Activated naive CD8-positive, alpha-beta T cell (primary cell): ENCODE data around the gene GPC6.

ENCODE experiments used
- H3K27ac Mint-ChIP-seq: one replicate; pipeline ENCODE4 v1.8.0; 2021; ENCODE audit warnings: mixed read lengths
- H3K27me3 Mint-ChIP-seq: one replicate; pipeline ENCODE4 v1.8.0; 2021; ENCODE audit warnings: mixed read lengths
- H3K36me3 Mint-ChIP-seq: one replicate; pipeline ENCODE4 v1.8.0; 2021; ENCODE audit warnings: mixed read lengths
- H3K4me1 Mint-ChIP-seq: one replicate; pipeline ENCODE4 v1.8.0; 2021; ENCODE audit warnings: low read depth, mixed read lengths
- H3K4me3 Mint-ChIP-seq: one replicate; pipeline ENCODE4 v1.8.0; 2021; ENCODE audit warnings: mild to moderate bottlenecking, mixed read lengths
- H3K9me3 Mint-ChIP-seq: one replicate; pipeline ENCODE4 v1.8.0; 2021; ENCODE audit warnings: low read depth, mixed read lengths

Gene GPC6

GRCh38 chr13:94028234-94028633, 801.6 kb downstream of the GPC6 start:
- Mint-ChIP-seq H3K27me3 (peaks cover 1% of the 10 kb centered on the region), H3K36me3 (no peaks in the 10 kb centered on the region)

GRCh38 chr13:94028650-94029049, 802.0 kb downstream of the GPC6 start:
- H3K9me3 Mint-ChIP-seq = no peaks in the 10 kb centered on the region
- no peak overlapping the region for H3K27ac Mint-ChIP-seq
- H3K4me3 Mint-ChIP-seq = no peak overlapping the region
- peaks cover 1% of the 10 kb centered on the region for H3K27me3 Mint-ChIP-seq
- no peaks in the 10 kb centered on the region for H3K36me3 Mint-ChIP-seq
- H3K4me1 Mint-ChIP-seq = no peaks in the 10 kb centered on the region

More at GRCh38 chr13:94028234-94028633, 801.6 kb downstream of the GPC6 start:
- no peaks in the 10 kb centered on the region for H3K4me1 Mint-ChIP-seq
- no peak overlapping the region for H3K27ac Mint-ChIP-seq
- no peaks in the 10 kb centered on the region for H3K9me3 Mint-ChIP-seq
- H3K4me3 Mint-ChIP-seq = no peak overlapping the region

GRCh38 chr13:94030415-94031119, 804.0 kb downstream of the GPC6 start:
- Mint-ChIP-seq H3K27ac (no peak overlapping the region), H3K4me3 (no peak overlapping the region), H3K9me3 (no peaks in the 10 kb centered on the region)

GRCh38 chr13:94031609-94032008, 805.0 kb downstream of the GPC6 start:
- no peaks in the 10 kb centered on the region for H3K9me3 Mint-ChIP-seq
- H3K36me3 Mint-ChIP-seq = no peaks in the 10 kb centered on the region
- H3K4me1 Mint-ChIP-seq = no peaks in the 10 kb centered on the region
- H3K27ac Mint-ChIP-seq = no peak overlapping the region
- no peak overlapping the region for H3K4me3 Mint-ChIP-seq
- H3K27me3 Mint-ChIP-seq = peaks cover 1% of the 10 kb centered on the region

More at GRCh38 chr13:94030415-94031119, 804.0 kb downstream of the GPC6 start:
- H3K4me1 Mint-ChIP-seq = no peaks in the 10 kb centered on the region
- no peaks in the 10 kb centered on the region for H3K36me3 Mint-ChIP-seq
- peaks cover 1% of the 10 kb centered on the region for H3K27me3 Mint-ChIP-seq

- Mint-ChIP-seq H3K36me3 (no peaks in the 10 kb centered on the region), H3K4me3 (no peak overlapping the region), H3K27ac (no peak overlapping the region), H3K4me1 (no peaks in the 10 kb centered on the region), H3K27me3 (peaks cover 1% of the 10 kb centered on the region), H3K9me3 (no peaks in the 10 kb centered on the region)
Observed at GRCh38 chr13:94033098-94033497, 806.5 kb downstream of the GPC6 start.

GRCh38 chr13:94033830-94034642, 807.4 kb downstream of the GPC6 start:
- H3K36me3 Mint-ChIP-seq = no peaks in the 10 kb centered on the region
- no peak overlapping the region for H3K4me3 Mint-ChIP-seq
- no peaks in the 10 kb centered on the region for H3K9me3 Mint-ChIP-seq
- no peak overlapping the region for H3K27ac Mint-ChIP-seq
- H3K4me1 Mint-ChIP-seq = no peaks in the 10 kb centered on the region
- H3K27me3 Mint-ChIP-seq = peaks cover 1% of the 10 kb centered on the region

- Mint-ChIP-seq H3K36me3 (no peaks in the 10 kb centered on the region), H3K9me3 (no peaks in the 10 kb centered on the region), H3K27me3 (peaks cover 7% of the 10 kb centered on the region), H3K4me1 (no peaks in the 10 kb centered on the region), H3K4me3 (no peak overlapping the region), H3K27ac (no peak overlapping the region)
Observed at GRCh38 chr13:94050039-94050438, 823.4 kb downstream of the GPC6 start.

- Mint-ChIP-seq H3K4me1 (no peaks in the 10 kb centered on the region), H3K4me3 (no peak overlapping the region), H3K36me3 (no peaks in the 10 kb centered on the region), H3K27ac (no peak overlapping the region), H3K27me3 (peaks cover 7% of the 10 kb centered on the region), H3K9me3 (no peaks in the 10 kb centered on the region)
Observed at GRCh38 chr13:94050686-94051085, 824.1 kb downstream of the GPC6 start.

GRCh38 chr13:94053986-94054593, 827.5 kb downstream of the GPC6 start:
- no peaks in the 10 kb centered on the region for H3K9me3 Mint-ChIP-seq
- no peak overlapping the region for H3K27ac Mint-ChIP-seq
- no peaks in the 10 kb centered on the region for H3K4me1 Mint-ChIP-seq
- H3K4me3 Mint-ChIP-seq = no peak overlapping the region
- H3K27me3 Mint-ChIP-seq = peaks cover 7% of the 10 kb centered on the region
- H3K36me3 Mint-ChIP-seq = no peaks in the 10 kb centered on the region

GRCh38 chr13:94056362-94056990, 829.9 kb downstream of the GPC6 start:
- no peak overlapping the region for H3K4me3 Mint-ChIP-seq
- H3K36me3 Mint-ChIP-seq = no peaks in the 10 kb centered on the region
- no peak overlapping the region for H3K27ac Mint-ChIP-seq
- peaks cover 2% of the 10 kb centered on the region for H3K27me3 Mint-ChIP-seq
- H3K4me1 Mint-ChIP-seq = no peaks in the 10 kb centered on the region
- no peaks in the 10 kb centered on the region for H3K9me3 Mint-ChIP-seq

GRCh38 chr13:94057618-94058186, 831.1 kb downstream of the GPC6 start:
- Mint-ChIP-seq H3K9me3 (no peaks in the 10 kb centered on the region), H3K27me3 (peaks cover 2% of the 10 kb centered on the region), H3K4me3 (no peak overlapping the region), H3K36me3 (no peaks in the 10 kb centered on the region), H3K27ac (no peak overlapping the region), H3K4me1 (no peaks in the 10 kb centered on the region)

GRCh38 chr13:94058821-94059360, 832.3 kb downstream of the GPC6 start:
- Mint-ChIP-seq H3K27ac (no peak overlapping the region), H3K4me3 (no peak overlapping the region), H3K27me3 (no peaks in the 10 kb centered on the region), H3K4me1 (no peaks in the 10 kb centered on the region), H3K36me3 (no peaks in the 10 kb centered on the region), H3K9me3 (no peaks in the 10 kb centered on the region)

- Mint-ChIP-seq H3K27me3 (no peaks in the 10 kb centered on the region), H3K4me1 (no peaks in the 10 kb centered on the region), H3K27ac (no peak overlapping the region), H3K9me3 (no peaks in the 10 kb centered on the region), H3K4me3 (no peak overlapping the region), H3K36me3 (no peaks in the 10 kb centered on the region)
Observed at GRCh38 chr13:94061301-94061700, 834.7 kb downstream of the GPC6 start.

GRCh38 chr13:94063096-94063495, 836.5 kb downstream of the GPC6 start:
- H3K4me3 Mint-ChIP-seq = no peak overlapping the region
- H3K27ac Mint-ChIP-seq = no peak overlapping the region
- H3K27me3 Mint-ChIP-seq = no peaks in the 10 kb centered on the region
- no peaks in the 10 kb centered on the region for H3K4me1 Mint-ChIP-seq
- no peaks in the 10 kb centered on the region for H3K36me3 Mint-ChIP-seq
- H3K9me3 Mint-ChIP-seq = no peaks in the 10 kb centered on the region
